Hepatocyte (in vitro differentiated cells): ENCODE results near the gene CCDC70. TPM values are rescaled to one million over a fixed set of nuclear protein-coding genes. Genes with fewer than 3 reads are reported as not detected.
A peak's percentile ranks its signal among the peaks of the same experiment; 100 is the strongest.

Experiments used
- DNase-seq: peaks from one replicate; pipeline ENCODE4 v3.0.0-alpha.2; 2016; ENCODE audit warnings: low spot score
- H2AFZ ChIP-seq: fragments of 200-600 bp; sonication (generic); 2 replicates; pipeline ENCODE4 v1.6.0; 2016; ENCODE audit warnings: antibody characterized with exemption, mild to moderate bottlenecking
- H3K27ac ChIP-seq: fragments of 200-600 bp; sonication (generic); 2 replicates; pipeline ENCODE4 v1.5.1; 2016; ENCODE audit warnings: mild to moderate bottlenecking
- H3K27me3 ChIP-seq: fragments of 200-600 bp; sonication (generic); 2 replicates; pipeline ENCODE4 v1.6.1; 2016
- H3K36me3 ChIP-seq: fragments of 200-600 bp; sonication (generic); replicated peaks from 2 replicates; pipeline ENCODE4 v1.5.1; 2016; ENCODE audit warnings: low read depth; ENCODE audit not compliant: insufficient read depth
- H3K4me1 ChIP-seq: fragments of 200-600 bp; sonication (generic); 2 replicates; pipeline ENCODE4 v1.5.1; 2016; ENCODE audit warnings: mild to moderate bottlenecking, moderate library complexity; ENCODE audit not compliant: insufficient read depth
- H3K4me2 ChIP-seq: fragments of 200-600 bp; sonication (generic); 2 replicates; pipeline ENCODE4 v1.6.0; 2016
- H3K4me3 ChIP-seq: fragments of 200-600 bp; sonication (generic); 2 replicates; pipeline ENCODE4 v1.5.1; 2016; ENCODE audit warnings: mild to moderate bottlenecking
- H3K79me2 ChIP-seq: fragments of 200-600 bp; sonication (generic); 2 replicates; pipeline ENCODE4 v1.6.0; 2017; ENCODE audit warnings: mild to moderate bottlenecking
- H3K9me2 ChIP-seq: fragments of 200-600 bp; sonication (generic); replicated peaks from 2 replicates; pipeline ENCODE4 v1.6.0; 2017; ENCODE audit warnings: mild to moderate bottlenecking; ENCODE audit not compliant: insufficient read depth
- H3K9me3 ChIP-seq: fragments of 200-600 bp; sonication (generic); 2 replicates; pipeline ENCODE4 v1.5.1; 2016; ENCODE audit warnings: low read depth, mild to moderate bottlenecking
- H4K20me1 ChIP-seq: fragments of 200-600 bp; sonication (generic); 2 replicates; pipeline ENCODE4 v1.6.0; 2016; ENCODE audit warnings: mild to moderate bottlenecking; ENCODE audit not compliant: insufficient read depth, poor library complexity, severe bottlenecking
- CTCF ChIP-seq: fragments of 200-600 bp; sonication (generic); IDR thresholded peaks from 2 replicates; pipeline ENCODE4 v1.5.1; 2016; ENCODE audit warnings: antibody characterized with exemption, mild to moderate bottlenecking; ENCODE audit not compliant: poor library complexity
- EZH2 ChIP-seq: fragments of 200-600 bp; sonication (generic); IDR thresholded peaks from 2 replicates; pipeline ENCODE4 v1.6.1; 2016; ENCODE audit warnings: antibody characterized with exemption, mild to moderate bottlenecking, borderline replicate concordance
- EZH2phosphoT487 ChIP-seq: fragments of 200-600 bp; sonication (generic); IDR thresholded peaks from one replicate; pipeline ENCODE4 v1.6.1; 2018; ENCODE audit warnings: antibody characterized with exemption, mild to moderate bottlenecking, low read depth, moderate library complexity; ENCODE audit not compliant: unreplicated experiment, severe bottlenecking
- WGBS: methylation state at CpG from one replicate; pipeline ENCODE4 v1.1.6; 2016; ENCODE audit warnings: low lambda C conversion rate; ENCODE audit errors: missing lambda C conversion rate; 5-methylcytosine and 5-hydroxymethylcytosine counted together
- polyA plus RNA-seq: library from polyadenylated mRNA; unstranded; fragments of >200 nt; fragmentation: Nextera tagmentation; extraction: Ambion mirVana; gene quantifications from 2 replicates; pipeline ENCODE4 v1.2.1, GENCODE V29; 2016
- total RNA-seq: library from RNA; depleted of rRNA; stranded (reverse); fragments of >200 nt; gene quantifications from 2 replicates; pipeline ENCODE4 v1.2.3, GENCODE V29; 2014

Gene CCDC70
- total and polyA plus RNA-seq, 2 experiments from 2014 or later = not detected

DNA sequence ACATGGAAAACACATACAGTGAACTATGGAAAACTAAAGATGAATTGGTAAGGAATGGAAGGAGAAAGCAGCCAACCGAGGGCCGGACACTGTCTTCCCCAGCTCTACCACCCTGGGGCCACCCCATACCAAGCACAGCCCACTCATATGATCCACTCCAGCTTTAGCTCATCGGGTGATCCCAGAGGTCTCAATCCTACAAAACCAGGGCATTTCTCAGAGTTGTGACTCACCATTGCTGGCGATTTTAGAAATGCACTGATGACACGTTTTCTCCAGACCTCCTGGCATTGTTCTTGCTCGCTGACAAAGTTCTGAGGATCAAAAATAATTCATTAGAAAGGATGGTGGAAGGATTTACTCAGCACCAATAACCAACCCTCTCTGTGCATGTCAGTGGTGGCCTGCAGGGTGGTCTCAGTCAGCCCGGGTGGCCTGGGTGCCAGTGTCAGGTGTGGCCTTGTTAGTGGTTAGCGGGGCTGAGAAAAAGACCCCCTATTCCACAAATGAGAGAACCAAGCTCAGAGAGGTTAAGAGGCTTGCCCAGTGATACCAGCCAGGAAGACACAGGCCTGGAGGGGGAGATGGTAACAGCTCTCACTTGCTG, 23.4 kb upstream of the CCDC70 start:
- Histone ChIP-seq H3K4me2 (no peak overlapping the region), H3K9me3 (no peaks in the 10 kb centered on the region), H3K79me2 (no peaks in the 10 kb centered on the region), H3K27ac (no peak overlapping the region), H3K9me2 (no peaks in the 10 kb centered on the region), H3K4me1 (peaks cover 4% of the 10 kb centered on the region), H2AFZ (no peak overlapping the region), H3K36me3 (no peaks in the 10 kb centered on the region), H3K27me3 (no peaks in the 10 kb centered on the region), H3K4me3 (no peak overlapping the region), H4K20me1 (no peaks in the 10 kb centered on the region)
- WGBS = 89% methylated on average over 8 of the region's 8 CpGs
- TF ChIP-seq EZH2phosphoT487 (no peak), EZH2 (no peak), CTCF (no peak)
- DNase-seq = no peak

DNA sequence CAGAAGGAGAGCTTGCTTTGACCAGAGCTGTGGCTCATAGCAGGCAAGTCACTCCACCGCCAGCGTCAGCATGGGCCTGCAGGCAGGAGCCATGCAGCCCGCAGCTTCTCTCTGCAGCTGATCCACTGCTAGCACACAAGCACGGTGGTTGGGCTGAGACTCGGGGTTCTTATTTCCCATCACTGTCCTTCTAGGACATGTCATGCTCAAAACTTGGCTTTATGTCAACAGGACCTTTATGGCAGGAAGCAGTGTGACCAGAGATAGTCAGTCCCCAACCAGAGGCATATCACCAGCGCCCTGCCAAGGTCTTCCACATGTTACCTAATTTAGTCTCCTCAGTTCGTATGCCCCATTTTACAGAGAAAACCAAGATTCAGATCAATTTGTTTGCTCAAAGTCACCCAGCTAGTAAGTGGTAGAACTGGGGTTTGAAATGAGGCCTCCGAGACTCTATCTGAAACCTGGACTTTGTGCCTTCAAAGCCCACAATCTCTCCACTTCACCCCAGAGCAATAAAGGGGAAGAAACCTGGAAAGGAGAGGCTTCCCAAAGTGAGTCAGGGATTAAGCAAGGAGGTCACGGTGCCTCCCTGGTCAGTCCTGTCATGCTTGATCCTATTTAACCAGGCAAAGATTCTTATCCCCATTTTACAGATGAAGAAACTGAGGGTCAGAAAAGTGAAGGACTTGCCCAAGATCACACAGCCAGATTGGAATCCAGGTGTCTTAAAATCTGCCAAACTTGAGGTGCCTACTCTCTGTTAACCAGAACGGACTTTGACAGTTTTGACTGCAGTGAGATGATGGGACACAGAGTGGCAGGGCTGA, 21.8 kb upstream of the CCDC70 start:
- Histone ChIP-seq H2AFZ (no peak overlapping the region), H3K4me3 (no peak overlapping the region), H3K79me2 (no peaks in the 10 kb centered on the region), H3K9me2 (no peaks in the 10 kb centered on the region), H4K20me1 (no peaks in the 10 kb centered on the region), H3K27me3 (no peaks in the 10 kb centered on the region), H3K27ac (peak overlapping the region; percentile 37), H3K36me3 (no peaks in the 10 kb centered on the region), H3K4me2 (no peak overlapping the region), H3K9me3 (no peaks in the 10 kb centered on the region), H3K4me1 (peaks cover 5% of the 10 kb centered on the region)
- TF ChIP-seq EZH2phosphoT487 (no peak), CTCF (no peak), EZH2 (no peak)
- no peak for DNase-seq
- WGBS = 85% methylated on average over 10 of the region's 10 CpGs

DNA sequence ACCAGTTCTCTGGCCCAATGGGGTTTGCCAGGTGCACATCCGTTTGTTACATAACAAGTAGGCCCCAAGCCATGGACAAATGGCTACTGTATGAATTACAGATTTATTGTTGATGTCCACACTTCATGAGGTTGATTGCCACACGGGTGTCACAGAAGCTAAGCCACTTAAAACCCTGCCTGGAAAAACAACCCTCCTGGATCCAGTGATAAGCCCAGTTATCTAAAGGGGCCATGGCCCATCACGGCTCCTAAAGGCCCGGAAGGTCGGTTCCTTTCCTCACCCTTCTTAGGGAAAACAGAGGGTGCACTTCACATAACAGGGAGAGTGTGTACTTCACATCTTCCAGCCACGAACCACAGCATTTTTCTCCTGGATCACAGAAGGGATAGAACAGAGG, 20.9 kb upstream of the CCDC70 start:
- H3K27ac ChIP-seq = no peak overlapping the region
- H3K36me3 ChIP-seq = no peaks in the 10 kb centered on the region
- H3K79me2 ChIP-seq = no peaks in the 10 kb centered on the region
- no peak overlapping the region for H3K4me3 ChIP-seq
- no peaks in the 10 kb centered on the region for H3K27me3 ChIP-seq
- H2AFZ ChIP-seq = no peak overlapping the region
- 81% methylated on average over 6 of the region's 6 CpGs for WGBS
- DNase-seq = no peak
- H3K4me1 ChIP-seq = peaks cover 14% of the 10 kb centered on the region
- H3K9me2 ChIP-seq = no peaks in the 10 kb centered on the region
- H4K20me1 ChIP-seq = no peaks in the 10 kb centered on the region
- no peak overlapping the region for H3K4me2 ChIP-seq
- TF ChIP-seq EZH2 (no peak), CTCF (no peak), EZH2phosphoT487 (no peak)
- no peaks in the 10 kb centered on the region for H3K9me3 ChIP-seq
